GM18526 (cell line): ENCODE data around the gene SPEG.

Experiments used
- POLR2A ChIP-seq: IDR thresholded peaks from 3 replicates; pipeline ENCODE4 v1.6.1; 2011; ENCODE audit not compliant: insufficient read length; ENCODE audit errors: extremely low read depth

Gene SPEG

DNA sequence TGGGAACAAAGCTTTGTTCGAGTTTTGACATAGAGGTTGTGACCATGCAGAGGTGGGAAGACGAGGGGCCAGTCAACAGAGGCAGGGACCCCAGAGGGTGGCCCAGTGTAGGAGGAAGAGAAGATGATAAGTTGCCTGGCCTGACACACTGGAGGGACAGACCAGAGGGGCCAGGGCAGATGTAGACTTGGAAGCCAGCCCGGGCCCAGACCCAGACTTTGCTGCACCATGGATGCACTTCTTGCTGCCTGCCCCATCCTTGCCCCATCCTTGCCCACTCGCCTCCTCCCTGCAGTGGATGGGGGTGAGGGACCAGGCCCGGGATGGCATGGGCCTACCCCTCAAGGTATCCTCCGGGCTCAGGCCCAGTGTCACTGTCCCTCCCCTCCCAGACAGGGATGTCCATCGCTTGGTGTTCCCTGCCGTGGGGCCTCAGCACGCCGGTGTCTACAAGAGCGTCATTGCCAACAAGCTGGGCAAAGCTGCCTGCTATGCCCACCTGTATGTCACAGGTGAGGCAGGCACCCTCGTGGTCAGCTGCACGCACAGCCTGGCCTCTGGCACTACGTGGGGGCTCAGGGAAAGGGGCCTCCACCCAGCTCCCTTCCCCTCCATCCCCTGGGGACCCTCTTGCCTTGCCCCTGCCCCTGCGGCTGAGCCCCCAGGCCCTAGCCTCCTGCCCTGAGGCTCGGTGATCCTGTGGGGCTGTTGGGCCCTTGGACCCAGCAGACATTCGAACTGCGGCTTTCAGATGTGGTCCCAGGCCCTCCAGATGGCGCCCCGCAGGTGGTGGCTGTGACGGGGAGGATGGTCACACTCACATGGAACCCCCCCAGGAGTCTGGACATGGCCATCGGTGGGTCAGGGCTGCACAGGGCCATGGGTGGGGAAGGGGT is 37.1 kb downstream of the SPEG start:
- TF ChIP-seq POLR2A = no peak

DNA sequence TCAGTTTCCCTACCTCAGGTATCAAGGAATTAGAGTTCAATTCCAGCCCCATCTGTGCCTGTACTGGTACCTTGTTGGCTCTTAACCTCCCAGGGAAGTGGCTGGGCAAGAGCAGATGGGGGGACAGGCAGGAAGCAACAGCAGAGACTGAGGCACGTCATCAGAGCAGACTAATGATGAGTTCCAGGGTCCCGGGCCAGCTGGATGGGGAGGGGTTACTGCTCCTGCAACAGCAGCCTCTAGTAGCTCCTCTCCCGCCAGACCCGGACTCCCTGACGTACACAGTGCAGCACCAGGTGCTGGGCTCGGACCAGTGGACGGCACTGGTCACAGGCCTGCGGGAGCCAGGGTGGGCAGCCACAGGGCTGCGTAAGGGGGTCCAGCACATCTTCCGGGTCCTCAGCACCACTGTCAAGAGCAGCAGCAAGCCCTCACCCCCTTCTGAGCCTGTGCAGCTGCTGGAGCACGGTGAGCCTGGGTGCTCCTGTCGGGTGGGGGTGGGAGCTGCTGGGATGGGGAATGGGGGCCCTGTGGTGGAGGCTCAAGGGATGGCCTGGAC is 38.1 kb downstream of the SPEG start:
- no peak for TF ChIP-seq POLR2A

DNA sequence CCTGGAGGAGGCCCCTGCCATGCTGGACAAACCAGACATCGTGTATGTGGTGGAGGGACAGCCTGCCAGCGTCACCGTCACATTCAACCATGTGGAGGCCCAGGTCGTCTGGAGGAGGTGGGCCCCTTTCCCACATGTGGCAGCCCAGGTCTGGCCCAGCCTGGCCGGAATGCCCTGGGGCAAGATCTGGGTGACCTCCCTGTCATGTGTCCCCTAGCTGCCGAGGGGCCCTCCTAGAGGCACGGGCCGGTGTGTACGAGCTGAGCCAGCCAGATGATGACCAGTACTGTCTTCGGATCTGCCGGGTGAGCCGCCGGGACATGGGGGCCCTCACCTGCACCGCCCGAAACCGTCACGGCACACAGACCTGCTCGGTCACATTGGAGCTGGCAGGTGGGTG is 38.9 kb downstream of the SPEG start:
- TF ChIP-seq POLR2A = no peak

DNA sequence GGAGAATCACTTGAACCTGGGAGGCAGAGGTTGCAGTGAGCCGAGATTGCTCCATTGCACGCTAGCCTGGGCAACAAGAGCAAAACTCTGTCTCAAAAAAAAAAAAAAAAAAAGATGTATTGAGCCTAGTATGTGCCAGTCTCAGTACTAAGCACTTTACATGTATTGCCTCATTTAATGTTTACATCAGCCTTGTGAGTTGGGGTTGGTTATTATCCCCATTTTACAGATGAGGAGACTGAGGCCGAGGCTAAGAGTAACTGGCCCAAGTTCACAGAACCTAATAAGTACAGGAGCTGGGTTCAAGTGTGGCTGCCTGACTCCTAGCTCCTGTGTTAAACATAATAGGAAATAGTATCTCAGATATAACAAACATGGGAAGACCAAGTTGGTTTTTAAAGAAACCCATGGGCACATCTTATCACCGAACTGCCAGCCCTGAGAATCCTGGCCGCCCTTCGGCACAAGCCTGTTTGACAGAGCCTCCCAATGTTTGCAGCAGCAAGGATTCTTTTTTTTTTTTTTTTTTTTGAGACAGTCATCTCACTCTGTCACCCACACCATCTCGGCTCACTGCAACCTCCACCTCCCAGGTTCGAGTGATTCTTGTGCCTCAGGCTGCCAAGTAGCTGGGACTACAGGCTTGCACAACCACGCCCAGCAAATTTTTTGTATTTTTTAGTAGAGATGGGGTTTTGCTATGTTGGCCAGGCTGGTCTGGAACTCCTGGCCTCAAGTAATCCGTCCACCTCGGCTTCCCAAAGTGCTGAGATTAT is 39.8 kb downstream of the SPEG start:
- TF ChIP-seq POLR2A = no peak

DNA sequence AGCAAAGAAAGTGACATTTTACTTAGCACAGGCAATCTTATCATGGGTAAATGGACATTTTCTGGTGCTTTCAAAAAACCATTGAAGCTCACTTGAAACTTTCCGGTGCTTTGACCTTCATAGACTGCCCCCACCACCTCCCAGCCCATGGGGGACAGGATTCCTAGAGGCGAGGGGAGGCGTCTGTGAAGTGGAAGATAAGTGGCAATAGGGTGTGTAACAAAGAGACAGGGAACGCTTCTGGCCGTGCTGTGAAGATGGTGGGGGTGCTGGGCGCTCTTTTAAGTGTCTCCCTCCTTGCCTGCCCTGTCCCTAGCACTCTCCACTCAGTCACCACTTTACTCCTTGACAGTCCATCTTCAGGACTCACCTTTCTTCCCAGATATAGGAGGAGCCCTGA is 40.6 kb downstream of the SPEG start:
- no peak for TF ChIP-seq POLR2A

DNA sequence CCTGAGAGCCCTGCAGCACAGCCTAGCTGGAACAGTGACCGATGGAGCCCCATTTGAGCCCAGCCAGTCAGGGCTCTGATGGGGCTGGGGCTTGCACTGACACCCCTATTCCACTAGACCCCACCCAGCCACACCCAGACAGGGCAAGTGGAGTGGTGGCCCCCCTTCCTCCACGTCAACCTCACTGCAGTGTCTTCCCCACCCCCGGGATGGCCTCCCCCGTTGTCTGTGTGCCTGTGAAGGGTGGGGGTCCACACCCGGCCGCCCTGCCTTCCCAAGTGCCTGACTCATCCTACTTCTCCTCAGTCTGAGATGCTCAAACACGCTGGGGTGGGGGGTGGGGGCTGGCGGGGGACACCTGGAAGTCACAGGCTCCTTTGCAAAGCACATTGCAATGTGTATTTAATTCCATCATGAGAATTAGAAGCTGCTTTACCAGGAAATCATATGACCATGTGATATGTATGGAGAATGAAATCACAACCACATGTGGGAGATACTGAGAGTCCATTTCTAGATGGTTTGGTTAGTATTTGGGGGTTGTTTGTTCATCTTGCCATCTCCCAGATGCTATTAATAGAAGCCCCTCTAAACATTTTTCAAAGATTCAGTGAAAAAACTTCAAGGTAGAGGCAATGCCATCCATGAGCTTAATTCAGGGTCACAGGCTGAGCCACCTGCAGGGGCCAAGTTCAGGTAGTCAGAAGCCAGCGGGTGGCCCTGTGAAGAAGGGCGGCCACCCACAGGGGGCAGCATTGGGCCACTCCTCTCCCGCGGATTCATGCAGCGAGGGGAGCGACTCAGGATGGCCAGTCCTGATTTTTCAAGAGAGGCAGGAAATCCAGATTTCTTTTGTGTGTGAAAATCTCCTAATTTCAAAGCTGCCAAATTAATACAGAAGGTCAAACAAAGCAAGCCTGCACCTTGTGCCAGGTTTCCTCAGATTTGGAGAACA is 41.3 kb downstream of the SPEG start:
- no peak for TF ChIP-seq POLR2A

DNA sequence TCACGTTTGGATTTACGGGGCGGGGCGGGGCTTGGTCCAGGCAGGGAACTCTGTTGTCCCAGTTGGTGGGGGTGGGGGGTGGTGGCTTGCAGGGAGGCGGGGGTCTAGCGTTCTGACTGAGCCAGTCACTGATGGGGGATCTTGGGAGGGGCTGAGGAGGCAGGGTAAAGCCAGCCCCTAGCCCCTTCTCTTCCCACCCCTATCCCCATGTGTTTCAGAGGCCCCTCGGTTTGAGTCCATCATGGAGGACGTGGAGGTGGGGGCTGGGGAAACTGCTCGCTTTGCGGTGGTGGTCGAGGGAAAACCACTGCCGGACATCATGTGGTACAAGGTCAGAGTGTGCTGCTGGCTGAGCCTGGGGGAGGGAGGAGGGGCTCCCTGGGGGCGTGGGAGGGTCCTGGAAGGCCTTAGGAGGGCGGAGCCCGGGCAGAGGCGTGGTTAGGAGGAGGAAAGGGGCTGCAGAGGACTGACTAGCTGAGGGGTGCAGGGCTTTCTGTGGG is 42.1 kb downstream of the SPEG start:
- TF ChIP-seq POLR2A = no peak

DNA sequence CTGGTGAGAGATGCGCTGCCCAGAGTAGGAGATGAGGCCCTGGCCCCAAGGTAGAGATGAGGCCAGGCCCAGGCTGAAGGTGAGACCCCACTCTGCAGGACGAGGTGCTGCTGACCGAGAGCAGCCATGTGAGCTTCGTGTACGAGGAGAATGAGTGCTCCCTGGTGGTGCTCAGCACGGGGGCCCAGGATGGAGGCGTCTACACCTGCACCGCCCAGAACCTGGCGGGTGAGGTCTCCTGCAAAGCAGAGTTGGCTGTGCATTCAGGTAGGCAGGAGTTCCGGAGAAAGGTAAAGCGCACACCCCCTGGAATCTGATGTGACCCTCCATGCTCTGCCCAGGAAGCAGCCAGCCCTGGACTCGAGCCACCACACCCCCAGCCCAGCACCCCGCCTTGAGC is 42.5 kb downstream of the SPEG start:
- TF ChIP-seq POLR2A = no peak

DNA sequence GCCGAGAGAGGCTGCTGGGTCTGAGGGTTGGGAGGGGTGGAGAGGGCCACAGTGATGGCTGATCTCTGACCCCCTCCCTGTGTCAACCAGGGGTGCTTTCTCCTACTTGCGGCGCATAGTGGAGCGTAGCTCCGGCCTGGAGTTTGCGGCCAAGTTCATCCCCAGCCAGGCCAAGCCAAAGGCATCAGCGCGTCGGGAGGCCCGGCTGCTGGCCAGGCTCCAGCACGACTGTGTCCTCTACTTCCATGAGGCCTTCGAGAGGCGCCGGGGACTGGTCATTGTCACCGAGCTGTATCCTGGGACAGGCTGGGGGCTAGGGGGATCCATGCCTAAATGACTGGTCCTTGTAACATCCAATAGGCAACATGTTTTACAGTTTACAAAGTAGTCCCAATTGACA is 43.2 kb downstream of the SPEG start:
- no peak for TF ChIP-seq POLR2A

DNA sequence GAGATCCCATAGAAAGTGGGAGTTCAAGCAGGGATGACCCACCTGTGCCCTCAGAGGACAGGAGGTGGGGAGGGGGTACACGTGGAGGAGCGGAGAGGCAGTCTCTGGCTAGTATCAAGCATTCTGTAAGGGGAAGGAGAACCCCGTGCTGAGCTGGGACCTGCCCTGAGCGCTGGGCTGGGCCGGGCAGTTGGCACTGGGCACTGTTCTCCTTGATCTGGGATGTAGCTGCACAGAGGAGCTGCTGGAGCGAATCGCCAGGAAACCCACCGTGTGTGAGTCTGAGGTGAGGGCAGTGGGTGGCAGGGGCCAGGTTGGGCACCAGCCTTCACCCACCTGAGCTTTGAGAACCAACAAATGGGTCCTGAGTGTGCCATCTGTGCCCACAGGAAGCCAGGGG is 44.3 kb downstream of the SPEG start:
- TF ChIP-seq POLR2A = no peak

DNA sequence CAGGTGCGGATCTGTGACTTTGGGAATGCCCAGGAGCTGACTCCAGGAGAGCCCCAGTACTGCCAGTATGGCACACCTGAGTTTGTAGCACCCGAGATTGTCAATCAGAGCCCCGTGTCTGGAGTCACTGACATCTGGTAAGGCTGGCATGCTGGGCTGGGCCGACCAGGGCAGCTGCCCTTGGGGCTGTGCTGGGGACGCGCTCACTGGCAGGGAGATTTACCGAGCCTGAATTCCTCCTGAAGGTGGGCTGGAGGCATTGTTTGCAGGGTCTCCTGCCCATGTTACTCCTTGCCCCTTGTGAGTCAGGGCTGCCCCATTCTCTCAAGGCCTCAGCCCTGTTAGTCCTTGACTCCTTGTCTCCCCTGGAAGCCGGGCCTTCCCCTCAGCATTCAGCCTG is 45.4 kb downstream of the SPEG start:
- TF ChIP-seq POLR2A = no peak

DNA sequence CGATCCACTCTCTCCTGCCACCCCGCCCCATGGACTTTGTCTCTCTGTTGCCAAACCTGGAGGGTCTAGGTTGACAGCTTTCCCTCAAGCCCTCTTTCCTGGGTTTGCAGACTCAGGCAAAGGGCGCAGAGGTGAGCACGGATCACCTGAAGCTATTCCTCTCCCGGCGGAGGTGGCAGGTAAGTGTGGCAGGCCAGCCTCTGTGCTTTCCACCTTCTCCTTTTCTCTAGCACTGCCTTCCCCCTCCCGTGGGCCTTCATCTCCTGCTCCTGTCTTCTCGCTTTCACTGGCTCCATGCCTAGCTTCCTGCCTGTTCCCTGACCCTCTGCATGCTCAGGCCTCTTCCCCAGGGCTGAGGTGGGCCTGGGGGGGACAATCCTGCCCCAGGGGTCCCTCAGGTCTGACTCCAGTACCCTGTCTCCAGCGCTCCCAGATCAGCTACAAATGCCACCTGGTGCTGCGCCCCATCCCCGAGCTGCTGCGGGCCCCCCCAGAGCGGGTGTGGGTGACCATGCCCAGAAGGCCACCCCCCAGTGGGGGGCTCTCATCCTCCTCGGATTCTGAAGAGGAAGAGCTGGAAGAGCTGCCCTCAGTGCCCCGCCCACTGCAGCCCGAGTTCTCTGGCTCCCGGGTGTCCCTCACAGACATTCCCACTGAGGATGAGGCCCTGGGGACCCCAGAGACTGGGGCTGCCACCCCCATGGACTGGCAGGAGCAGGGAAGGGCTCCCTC is 48.2 kb downstream of the SPEG start:
- no peak for TF ChIP-seq POLR2A

DNA sequence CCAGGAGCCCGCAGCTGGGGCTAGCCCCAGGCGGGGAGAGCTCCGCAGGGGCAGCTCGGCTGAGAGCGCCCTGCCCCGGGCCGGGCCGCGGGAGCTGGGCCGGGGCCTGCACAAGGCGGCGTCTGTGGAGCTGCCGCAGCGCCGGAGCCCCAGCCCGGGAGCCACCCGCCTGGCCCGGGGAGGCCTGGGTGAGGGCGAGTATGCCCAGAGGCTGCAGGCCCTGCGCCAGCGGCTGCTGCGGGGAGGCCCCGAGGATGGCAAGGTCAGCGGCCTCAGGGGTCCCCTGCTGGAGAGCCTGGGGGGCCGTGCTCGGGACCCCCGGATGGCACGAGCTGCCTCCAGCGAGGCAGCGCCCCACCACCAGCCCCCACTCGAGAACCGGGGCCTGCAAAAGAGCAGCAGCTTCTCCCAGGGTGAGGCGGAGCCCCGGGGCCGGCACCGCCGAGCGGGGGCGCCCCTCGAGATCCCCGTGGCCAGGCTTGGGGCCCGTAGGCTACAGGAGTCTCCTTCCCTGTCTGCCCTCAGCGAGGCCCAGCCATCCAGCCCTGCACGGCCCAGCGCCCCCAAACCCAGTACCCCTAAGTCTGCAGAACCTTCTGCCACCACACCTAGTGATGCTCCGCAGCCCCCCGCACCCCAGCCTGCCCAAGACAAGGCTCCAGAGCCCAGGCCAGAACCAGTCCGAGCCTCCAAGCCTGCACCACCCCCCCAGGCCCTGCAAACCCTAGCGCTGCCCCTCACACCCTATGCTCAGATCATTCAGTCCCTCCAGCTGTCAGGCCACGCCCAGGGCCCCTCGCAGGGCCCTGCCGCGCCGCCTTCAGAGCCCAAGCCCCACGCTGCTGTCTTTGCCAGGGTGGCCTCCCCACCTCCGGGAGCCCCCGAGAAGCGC is 49.1 kb downstream of the SPEG start:
- no peak for TF ChIP-seq POLR2A

DNA sequence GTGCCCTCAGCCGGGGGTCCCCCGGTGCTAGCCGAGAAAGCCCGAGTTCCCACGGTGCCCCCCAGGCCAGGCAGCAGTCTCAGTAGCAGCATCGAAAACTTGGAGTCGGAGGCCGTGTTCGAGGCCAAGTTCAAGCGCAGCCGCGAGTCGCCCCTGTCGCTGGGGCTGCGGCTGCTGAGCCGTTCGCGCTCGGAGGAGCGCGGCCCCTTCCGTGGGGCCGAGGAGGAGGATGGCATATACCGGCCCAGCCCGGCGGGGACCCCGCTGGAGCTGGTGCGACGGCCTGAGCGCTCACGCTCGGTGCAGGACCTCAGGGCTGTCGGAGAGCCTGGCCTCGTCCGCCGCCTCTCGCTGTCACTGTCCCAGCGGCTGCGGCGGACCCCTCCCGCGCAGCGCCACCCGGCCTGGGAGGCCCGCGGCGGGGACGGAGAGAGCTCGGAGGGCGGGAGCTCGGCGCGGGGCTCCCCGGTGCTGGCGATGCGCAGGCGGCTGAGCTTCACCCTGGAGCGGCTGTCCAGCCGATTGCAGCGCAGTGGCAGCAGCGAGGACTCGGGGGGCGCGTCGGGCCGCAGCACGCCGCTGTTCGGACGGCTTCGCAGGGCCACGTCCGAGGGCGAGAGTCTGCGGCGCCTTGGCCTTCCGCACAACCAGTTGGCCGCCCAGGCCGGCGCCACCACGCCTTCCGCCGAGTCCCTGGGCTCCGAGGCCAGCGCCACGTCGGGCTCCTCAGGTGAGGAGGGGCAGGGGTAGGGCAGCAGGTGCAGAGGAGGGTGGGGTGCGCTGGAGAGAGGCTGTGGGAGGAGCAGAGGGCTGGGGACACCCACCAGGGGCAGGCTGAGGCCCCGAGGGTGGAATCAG is 49.9 kb downstream of the SPEG start:
- TF ChIP-seq POLR2A = no peak
